SK-N-SH treated with all-trans-retinoic acid at 6 μM for 48 hours (cell line): ENCODE data around the gene IQSEC1.

ENCODE experiments used
- ATAC-seq: fragments of 200-7000 bp; cut with Tn5 transposase; 3 replicates; pipeline ENCODE4 v1.9.1; 2020; ENCODE audit warnings: mild to moderate bottlenecking, moderate library complexity
- ARNTL ChIP-seq: fragments of 450-650 bp; formaldehyde crosslinking; IDR thresholded peaks from 2 replicates; pipeline ENCODE4 v1.5.0; 2020; ENCODE audit warnings: low read depth, mild to moderate bottlenecking, moderate library complexity, borderline replicate concordance
- ESRRG ChIP-seq: fragments of 250-450 bp; sonication (Bioruptor Pico); IDR thresholded peaks from 2 replicates; pipeline ENCODE4 v1.6.1; 2021; ENCODE audit warnings: mild to moderate bottlenecking
- GLIS3 ChIP-seq: fragments of 250-450 bp; sonication (Bioruptor Pico); IDR thresholded peaks from 2 replicates; pipeline ENCODE4 v1.5.0; 2020; ENCODE audit warnings: mild to moderate bottlenecking, moderate library complexity
- ISL1 ChIP-seq: fragments of 250-450 bp; sonication (Bioruptor Pico); IDR thresholded peaks from 2 replicates; pipeline ENCODE4 v2.1.2; 2022; ENCODE audit warnings: mild to moderate bottlenecking, moderate library complexity
- OSR1 ChIP-seq: fragments of 250-450 bp; sonication (Bioruptor Pico); IDR thresholded peaks from 2 replicates; pipeline ENCODE4 v1.8.0; 2022; ENCODE audit warnings: moderate library complexity, mild to moderate bottlenecking, inconsistent platforms
- PPARA ChIP-seq: fragments of 250-450 bp; sonication (Bioruptor Pico); IDR thresholded peaks from 2 replicates; pipeline ENCODE4 v1.5.0; 2020; ENCODE audit warnings: mild to moderate bottlenecking, borderline replicate concordance
- RARB ChIP-seq: fragments of 250-450 bp; sonication (Bioruptor Pico); IDR thresholded peaks from 2 replicates; pipeline ENCODE4 v1.8.0; 2021; ENCODE audit warnings: mild to moderate bottlenecking, moderate library complexity
- SNAI2 ChIP-seq: fragments of 250-450 bp; sonication (Bioruptor Pico); IDR thresholded peaks from 2 replicates; pipeline ENCODE4 v1.5.0; 2020; ENCODE audit warnings: mild to moderate bottlenecking, moderate library complexity
- TCF4 ChIP-seq: fragments of 250-450 bp; sonication (Bioruptor Pico); IDR thresholded peaks from 2 replicates; pipeline ENCODE4 v1.8.0; 2021; ENCODE audit warnings: mild to moderate bottlenecking, moderate library complexity, borderline replicate concordance
- TOX ChIP-seq: fragments of 250-450 bp; sonication (Bioruptor Pico); IDR thresholded peaks from 2 replicates; pipeline ENCODE4 v1.8.0; 2021; ENCODE audit warnings: mild to moderate bottlenecking, moderate library complexity, borderline replicate concordance
- ZC3H10 ChIP-seq: fragments of 250-450 bp; sonication (Bioruptor Pico); IDR thresholded peaks from 2 replicates; pipeline ENCODE4 v1.5.1; 2021; ENCODE audit warnings: mild to moderate bottlenecking, moderate library complexity
- ZFP3 ChIP-seq: fragments of 250-450 bp; sonication (Bioruptor Pico); IDR thresholded peaks from 2 replicates; pipeline ENCODE4 v1.5.0; 2020; ENCODE audit warnings: mild to moderate bottlenecking, moderate library complexity
- ZFP30 ChIP-seq: fragments of 450-650 bp; formaldehyde crosslinking; IDR thresholded peaks from 2 replicates; pipeline ENCODE4 v1.5.0; 2022; ENCODE audit warnings: mild to moderate bottlenecking, moderate library complexity
- ZNF565 ChIP-seq: fragments of 450-650 bp; formaldehyde crosslinking; conservative IDR thresholded peaks from 2 replicates; pipeline ENCODE4 v1.5.0; 2020; ENCODE audit warnings: low read depth, mild to moderate bottlenecking, moderate library complexity
- ZNF70 ChIP-seq: fragments of 450-650 bp; formaldehyde crosslinking; IDR thresholded peaks from 2 replicates; pipeline ENCODE4 v1.5.0; 2020; ENCODE audit warnings: mild to moderate bottlenecking, moderate library complexity
- ZNF8 ChIP-seq: fragments of 450-650 bp; formaldehyde crosslinking; IDR thresholded peaks from 2 replicates; pipeline ENCODE4 v1.5.0; 2020; ENCODE audit warnings: mild to moderate bottlenecking, moderate library complexity
- TF ChIP-seq, protein P1 (sequence below): fragments of 250-450 bp; sonication (Bioruptor Pico); IDR thresholded peaks from 2 replicates; pipeline ENCODE4 v1.5.1; 2021; ENCODE audit warnings: mild to moderate bottlenecking, moderate library complexity
- TF ChIP-seq, protein P2 (sequence below): fragments of 250-450 bp; sonication (Bioruptor Pico); IDR thresholded peaks from 2 replicates; pipeline ENCODE4 v1.8.0; 2020; ENCODE audit warnings: mild to moderate bottlenecking, moderate library complexity, borderline replicate concordance
- TF ChIP-seq, protein P3 (sequence below): fragments of 250-450 bp; sonication (Bioruptor Pico); IDR thresholded peaks from 2 replicates; pipeline ENCODE4 v1.5.1; 2020; ENCODE audit warnings: low read depth, mild to moderate bottlenecking, moderate library complexity
- TF ChIP-seq, protein P4 (sequence below): fragments of 250-450 bp; sonication (Bioruptor Pico); IDR thresholded peaks from 2 replicates; pipeline ENCODE4 v1.8.0; 2021; ENCODE audit warnings: low read depth, mild to moderate bottlenecking, moderate library complexity, borderline replicate concordance

Gene IQSEC1

DNA sequence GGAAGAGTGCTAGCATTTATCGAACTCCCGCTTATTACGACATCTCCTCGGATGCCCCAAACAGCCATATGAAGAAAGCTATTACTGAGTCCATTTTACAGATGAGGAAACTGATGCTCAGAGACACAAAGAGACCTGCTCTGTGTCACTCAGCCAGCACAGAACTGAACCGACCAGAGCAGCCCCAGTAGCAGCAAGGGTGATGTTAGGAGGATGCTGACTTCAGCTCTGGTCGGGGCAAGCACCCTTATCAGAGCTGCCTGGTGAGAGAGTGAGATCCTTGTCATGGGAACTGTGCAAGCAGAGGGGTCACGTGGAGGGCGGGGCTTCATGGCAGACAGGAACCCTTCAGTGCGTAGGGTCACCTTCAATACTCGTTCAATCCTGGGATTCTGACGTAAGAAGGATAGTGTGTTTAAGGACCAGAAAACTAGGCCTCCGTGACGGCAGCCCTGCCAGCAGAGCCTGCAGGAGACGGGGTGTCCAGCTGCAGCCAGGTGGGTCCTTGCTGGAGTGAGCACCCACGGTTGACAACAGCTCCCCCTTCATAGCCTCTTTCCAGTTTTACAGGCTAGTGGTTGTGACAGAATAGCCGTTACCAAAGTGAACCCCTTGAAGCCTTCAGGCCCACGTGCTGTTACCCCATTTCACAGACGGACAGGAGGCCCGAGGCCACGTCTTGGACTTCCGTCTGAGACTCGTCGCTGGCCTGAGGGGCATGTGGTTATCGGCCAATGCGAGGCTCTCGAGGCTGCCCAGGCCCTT is 12.0 kb upstream of the IQSEC1 start:
- TF ChIP-seq, protein P1, sequence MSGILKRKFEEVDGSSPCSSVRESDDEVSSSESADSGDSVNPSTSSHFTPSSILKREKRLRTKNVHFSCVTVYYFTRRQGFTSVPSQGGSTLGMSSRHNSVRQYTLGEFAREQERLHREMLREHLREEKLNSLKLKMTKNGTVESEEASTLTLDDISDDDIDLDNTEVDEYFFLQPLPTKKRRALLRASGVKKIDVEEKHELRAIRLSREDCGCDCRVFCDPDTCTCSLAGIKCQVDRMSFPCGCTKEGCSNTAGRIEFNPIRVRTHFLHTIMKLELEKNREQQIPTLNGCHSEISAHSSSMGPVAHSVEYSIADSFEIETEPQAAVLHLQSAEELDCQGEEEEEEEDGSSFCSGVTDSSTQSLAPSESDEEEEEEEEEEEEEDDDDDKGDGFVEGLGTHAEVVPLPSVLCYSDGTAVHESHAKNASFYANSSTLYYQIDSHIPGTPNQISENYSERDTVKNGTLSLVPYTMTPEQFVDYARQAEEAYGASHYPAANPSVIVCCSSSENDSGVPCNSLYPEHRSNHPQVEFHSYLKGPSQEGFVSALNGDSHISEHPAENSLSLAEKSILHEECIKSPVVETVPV: no peak
- no peak for TF ChIP-seq ISL1 (CRISPR knock-in tag)
- TF ChIP-seq OSR1 (CRISPR knock-in tag): no peak
- no peak for TF ChIP-seq TOX
- TF ChIP-seq ZNF8 (CRISPR knock-in tag): no peak
- TF ChIP-seq ZFP30: no peak
- no peak for TF ChIP-seq SNAI2
- TF ChIP-seq ZC3H10 (CRISPR knock-in tag): no peak
- no peak for TF ChIP-seq ZNF70
- TF ChIP-seq, protein P2, sequence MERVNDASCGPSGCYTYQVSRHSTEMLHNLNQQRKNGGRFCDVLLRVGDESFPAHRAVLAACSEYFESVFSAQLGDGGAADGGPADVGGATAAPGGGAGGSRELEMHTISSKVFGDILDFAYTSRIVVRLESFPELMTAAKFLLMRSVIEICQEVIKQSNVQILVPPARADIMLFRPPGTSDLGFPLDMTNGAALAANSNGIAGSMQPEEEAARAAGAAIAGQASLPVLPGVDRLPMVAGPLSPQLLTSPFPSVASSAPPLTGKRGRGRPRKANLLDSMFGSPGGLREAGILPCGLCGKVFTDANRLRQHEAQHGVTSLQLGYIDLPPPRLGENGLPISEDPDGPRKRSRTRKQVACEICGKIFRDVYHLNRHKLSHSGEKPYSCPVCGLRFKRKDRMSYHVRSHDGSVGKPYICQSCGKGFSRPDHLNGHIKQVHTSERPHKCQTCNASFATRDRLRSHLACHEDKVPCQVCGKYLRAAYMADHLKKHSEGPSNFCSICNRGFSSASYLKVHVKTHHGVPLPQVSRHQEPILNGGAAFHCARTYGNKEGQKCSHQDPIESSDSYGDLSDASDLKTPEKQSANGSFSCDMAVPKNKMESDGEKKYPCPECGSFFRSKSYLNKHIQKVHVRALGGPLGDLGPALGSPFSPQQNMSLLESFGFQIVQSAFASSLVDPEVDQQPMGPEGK (CRISPR knock-in tag): no peak
- TF ChIP-seq ZNF565 (CRISPR knock-in tag): no peak
- TF ChIP-seq, protein P3, sequence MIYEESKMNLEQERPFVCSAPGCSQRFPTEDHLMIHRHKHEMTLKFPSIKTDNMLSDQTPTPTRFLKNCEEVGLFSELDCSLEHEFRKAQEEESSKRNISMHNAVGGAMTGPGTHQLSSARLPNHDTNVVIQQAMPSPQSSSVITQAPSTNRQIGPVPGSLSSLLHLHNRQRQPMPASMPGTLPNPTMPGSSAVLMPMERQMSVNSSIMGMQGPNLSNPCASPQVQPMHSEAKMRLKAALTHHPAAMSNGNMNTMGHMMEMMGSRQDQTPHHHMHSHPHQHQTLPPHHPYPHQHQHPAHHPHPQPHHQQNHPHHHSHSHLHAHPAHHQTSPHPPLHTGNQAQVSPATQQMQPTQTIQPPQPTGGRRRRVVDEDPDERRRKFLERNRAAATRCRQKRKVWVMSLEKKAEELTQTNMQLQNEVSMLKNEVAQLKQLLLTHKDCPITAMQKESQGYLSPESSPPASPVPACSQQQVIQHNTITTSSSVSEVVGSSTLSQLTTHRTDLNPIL: no peak
- TF ChIP-seq ZFP3 (CRISPR knock-in tag): no peak
- TF ChIP-seq, all 23 proteins: peak for 0
- no peak for ATAC-seq

DNA sequence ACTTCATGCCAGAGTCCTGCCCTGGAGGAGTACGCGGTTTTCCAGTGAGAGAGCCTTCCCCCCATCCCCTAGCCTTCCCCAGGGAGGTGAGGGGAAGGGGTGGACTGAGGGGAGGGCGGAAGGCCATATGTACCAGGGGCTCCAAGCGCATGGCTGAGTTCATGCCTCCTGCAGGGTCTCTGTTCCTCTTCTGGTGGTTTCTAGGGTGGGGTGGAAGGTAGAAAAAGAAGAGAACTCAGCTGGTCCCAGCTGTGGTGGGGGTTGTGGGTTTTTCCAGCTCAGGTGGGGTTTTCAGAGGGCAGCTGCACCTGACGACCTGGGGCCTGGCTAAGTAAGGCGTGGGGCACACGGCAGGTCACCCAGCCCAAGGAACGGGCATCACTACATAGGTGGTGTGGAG is 10.7 kb upstream of the IQSEC1 start:
- TF ChIP-seq RARB (CRISPR knock-in tag) (no peak), ZC3H10 (CRISPR knock-in tag) (no peak), TCF4 (CRISPR knock-in tag) (no peak), ARNTL (CRISPR knock-in tag) (no peak), ESRRG (no peak), SNAI2 (no peak), OSR1 (CRISPR knock-in tag) (no peak)
- TF ChIP-seq, protein P4, sequence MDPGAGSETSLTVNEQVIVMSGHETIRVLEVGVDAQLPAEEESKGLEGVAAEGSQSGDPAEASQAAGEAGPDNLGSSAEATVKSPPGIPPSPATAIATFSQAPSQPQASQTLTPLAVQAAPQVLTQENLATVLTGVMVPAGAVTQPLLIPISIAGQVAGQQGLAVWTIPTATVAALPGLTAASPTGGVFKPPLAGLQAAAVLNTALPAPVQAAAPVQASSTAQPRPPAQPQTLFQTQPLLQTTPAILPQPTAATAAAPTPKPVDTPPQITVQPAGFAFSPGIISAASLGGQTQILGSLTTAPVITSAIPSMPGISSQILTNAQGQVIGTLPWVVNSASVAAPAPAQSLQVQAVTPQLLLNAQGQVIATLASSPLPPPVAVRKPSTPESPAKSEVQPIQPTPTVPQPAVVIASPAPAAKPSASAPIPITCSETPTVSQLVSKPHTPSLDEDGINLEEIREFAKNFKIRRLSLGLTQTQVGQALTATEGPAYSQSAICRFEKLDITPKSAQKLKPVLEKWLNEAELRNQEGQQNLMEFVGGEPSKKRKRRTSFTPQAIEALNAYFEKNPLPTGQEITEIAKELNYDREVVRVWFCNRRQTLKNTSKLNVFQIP (CRISPR knock-in tag): no peak
- TF ChIP-seq, protein P2 (CRISPR knock-in tag): no peak
- TF ChIP-seq, all 23 proteins: peak for 0
- ATAC-seq: no peak

DNA sequence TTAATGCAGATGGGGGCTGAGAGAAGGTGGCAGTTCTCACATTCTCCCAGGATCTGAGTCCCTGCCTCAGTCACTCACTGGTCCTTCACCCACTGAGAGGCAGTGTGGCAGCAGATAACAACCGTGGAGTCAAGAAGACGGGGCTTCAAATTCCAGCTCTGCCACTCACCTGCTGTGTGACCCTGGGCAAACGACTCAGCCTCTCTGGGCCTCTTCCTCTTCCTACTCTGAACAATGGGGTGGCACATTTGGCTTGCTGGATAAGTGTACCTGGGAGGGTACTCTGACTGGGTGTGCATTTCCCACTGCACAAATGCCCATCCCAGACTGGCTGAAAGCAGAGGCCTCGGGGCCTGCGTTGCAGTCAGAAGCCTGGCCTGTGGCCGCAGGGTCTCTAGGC is 10.0 kb upstream of the IQSEC1 start:
- TF ChIP-seq PPARA (CRISPR knock-in tag): no peak
- TF ChIP-seq, protein P1: no peak
- TF ChIP-seq GLIS3 (CRISPR knock-in tag): no peak
- TF ChIP-seq ZNF565 (CRISPR knock-in tag): no peak

More for the DNA sequence above, 10.0 kb upstream of the IQSEC1 start:
- ATAC-seq: no peak
